ENCODE results near the gene IL12RB1. TPM values are rescaled to one million over a fixed set of nuclear protein-coding genes. Genes with fewer than 3 reads are reported as not detected.

Gene IL12RB1
- total and polyA plus RNA-seq, 2 of the 13 experiments (the other 11 are each of a cell fraction or from before 2014, with no cell fraction given): 0.03 to 0.04 TPM

- TF ChIP-seq, protein P1, sequence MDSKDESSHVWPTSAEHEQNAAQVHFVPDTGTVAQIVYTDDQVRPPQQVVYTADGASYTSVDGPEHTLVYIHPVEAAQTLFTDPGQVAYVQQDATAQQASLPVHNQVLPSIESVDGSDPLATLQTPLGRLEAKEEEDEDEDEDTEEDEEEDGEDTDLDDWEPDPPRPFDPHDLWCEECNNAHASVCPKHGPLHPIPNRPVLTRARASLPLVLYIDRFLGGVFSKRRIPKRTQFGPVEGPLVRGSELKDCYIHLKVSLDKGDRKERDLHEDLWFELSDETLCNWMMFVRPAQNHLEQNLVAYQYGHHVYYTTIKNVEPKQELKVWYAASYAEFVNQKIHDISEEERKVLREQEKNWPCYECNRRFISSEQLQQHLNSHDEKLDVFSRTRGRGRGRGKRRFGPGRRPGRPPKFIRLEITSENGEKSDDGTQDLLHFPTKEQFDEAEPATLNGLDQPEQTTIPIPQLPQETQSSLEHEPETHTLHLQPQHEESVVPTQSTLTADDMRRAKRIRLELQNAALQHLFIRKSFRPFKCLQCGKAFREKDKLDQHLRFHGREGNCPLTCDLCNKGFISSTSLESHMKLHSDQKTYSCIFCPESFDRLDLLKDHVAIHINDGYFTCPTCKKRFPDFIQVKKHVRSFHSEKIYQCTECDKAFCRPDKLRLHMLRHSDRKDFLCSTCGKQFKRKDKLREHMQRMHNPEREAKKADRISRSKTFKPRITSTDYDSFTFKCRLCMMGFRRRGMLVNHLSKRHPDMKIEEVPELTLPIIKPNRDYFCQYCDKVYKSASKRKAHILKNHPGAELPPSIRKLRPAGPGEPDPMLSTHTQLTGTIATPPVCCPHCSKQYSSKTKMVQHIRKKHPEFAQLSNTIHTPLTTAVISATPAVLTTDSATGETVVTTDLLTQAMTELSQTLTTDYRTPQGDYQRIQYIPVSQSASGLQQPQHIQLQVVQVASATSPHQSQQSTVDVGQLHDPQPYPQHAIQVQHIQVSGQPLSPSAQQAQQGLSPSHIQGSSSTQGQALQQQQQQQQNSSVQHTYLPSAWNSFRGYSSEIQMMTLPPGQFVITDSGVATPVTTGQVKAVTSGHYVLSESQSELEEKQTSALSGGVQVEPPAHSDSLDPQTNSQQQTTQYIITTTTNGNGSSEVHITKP (CRISPR knock-in tag; IDR thresholded peaks at IDR 0.05; ENCODE audit: low read depth): peak; percentile 78; the same call in 1 of the 2 replicates
- no peak for TF ChIP-seq ZNF335 (CRISPR knock-in tag; IDR thresholded peaks at IDR 0.05)
- no peak for TF ChIP-seq ZBTB21 (CRISPR knock-in tag; IDR thresholded peaks at IDR 0.05)
- no peak for TF ChIP-seq BRF2 (CRISPR knock-in tag; IDR thresholded peaks at IDR 0.05)
- 0 out of 2 replicates have a peak, but pooled peaks have one; percentile 19 for TF ChIP-seq MIER2 (CRISPR knock-in tag; IDR thresholded peaks at IDR 0.05)
- no peak for TF ChIP-seq HNRNPK (IDR thresholded peaks at IDR 0.05; ENCODE audit: low read depth, low read length, poor library complexity, severe bottlenecking)
- no peak for TF ChIP-seq ATF7 (IDR thresholded peaks at IDR 0.05)
- no peak for TF ChIP-seq ATF7 (CRISPR knock-in tag; IDR thresholded peaks at IDR 0.05)
- no peak for TF ChIP-seq ESRRA (CRISPR knock-in tag; IDR thresholded peaks at IDR 0.05; ENCODE audit: low read depth)
- TF ChIP-seq SMC3 (IDR thresholded peaks at IDR 0.05; ENCODE audit: low read length): peak; percentile 2; the same call in 1 of the 2 replicates
- TF ChIP-seq, protein P2, sequence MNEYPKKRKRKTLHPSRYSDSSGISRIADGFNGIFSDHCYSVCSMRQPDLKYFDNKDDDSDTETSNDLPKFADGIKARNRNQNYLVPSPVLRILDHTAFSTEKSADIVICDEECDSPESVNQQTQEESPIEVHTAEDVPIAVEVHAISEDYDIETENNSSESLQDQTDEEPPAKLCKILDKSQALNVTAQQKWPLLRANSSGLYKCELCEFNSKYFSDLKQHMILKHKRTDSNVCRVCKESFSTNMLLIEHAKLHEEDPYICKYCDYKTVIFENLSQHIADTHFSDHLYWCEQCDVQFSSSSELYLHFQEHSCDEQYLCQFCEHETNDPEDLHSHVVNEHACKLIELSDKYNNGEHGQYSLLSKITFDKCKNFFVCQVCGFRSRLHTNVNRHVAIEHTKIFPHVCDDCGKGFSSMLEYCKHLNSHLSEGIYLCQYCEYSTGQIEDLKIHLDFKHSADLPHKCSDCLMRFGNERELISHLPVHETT (CRISPR knock-in tag; conservative IDR thresholded peaks at IDR 0.05): no peak
- TF ChIP-seq JARID2 (CRISPR knock-in tag; IDR thresholded peaks at IDR 0.05; ENCODE audit: insufficient replicate concordance): no peak
- peak; percentile 74 for TF ChIP-seq ZNF121 (CRISPR knock-in tag; IDR thresholded peaks at IDR 0.05)
- TF ChIP-seq ZNF235 (CRISPR knock-in tag; IDR thresholded peaks at IDR 0.05; ENCODE audit: borderline replicate concordance): no peak
- TF ChIP-seq JUNB (CRISPR knock-in tag; IDR thresholded peaks at IDR 0.05; ENCODE audit: borderline replicate concordance): no peak
- no peak for TF ChIP-seq AGO1 (IDR thresholded peaks at IDR 0.05; ENCODE audit: low read depth, low read length, poor library complexity, severe bottlenecking)
- TF ChIP-seq ARNTL (CRISPR knock-in tag; IDR thresholded peaks at IDR 0.05): peak; percentile 99
- TF ChIP-seq, protein P3, sequence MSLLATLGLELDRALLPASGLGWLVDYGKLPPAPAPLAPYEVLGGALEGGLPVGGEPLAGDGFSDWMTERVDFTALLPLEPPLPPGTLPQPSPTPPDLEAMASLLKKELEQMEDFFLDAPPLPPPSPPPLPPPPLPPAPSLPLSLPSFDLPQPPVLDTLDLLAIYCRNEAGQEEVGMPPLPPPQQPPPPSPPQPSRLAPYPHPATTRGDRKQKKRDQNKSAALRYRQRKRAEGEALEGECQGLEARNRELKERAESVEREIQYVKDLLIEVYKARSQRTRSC (CRISPR knock-in tag; IDR thresholded peaks at IDR 0.05; ENCODE audit: low read depth): no peak
- TF ChIP-seq SCMH1 (CRISPR knock-in tag; IDR thresholded peaks at IDR 0.05; ENCODE audit: borderline replicate concordance): no peak
- 0 out of 2 replicates have a peak, but pooled peaks have one; percentile 68 for TF ChIP-seq KLF12 (CRISPR knock-in tag; IDR thresholded peaks at IDR 0.05; ENCODE audit: borderline replicate concordance)
- no peak for TF ChIP-seq ZBTB1 (CRISPR knock-in tag; IDR thresholded peaks at IDR 0.05; ENCODE audit: borderline replicate concordance)
- TF ChIP-seq HNRNPH1 (optimal IDR thresholded peaks at IDR 0.05; ENCODE audit: low read depth, low read length): no peak
Measured at GRCh38 chr19:18135712-18136584, 49.2 kb upstream of the IL12RB1 start (continued).
